KMS-11 (cell line): Measurements from ENCODE around the gene EML5.

Experiments
- H2AFZ ChIP-seq: fragments of 200-600 bp; sonication (generic); 2 replicates; pipeline ENCODE4 v1.6.1; 2016; ENCODE audit warnings: antibody characterized with exemption, mixed run types, low read depth
- H3K27ac ChIP-seq: fragments of 200-600 bp; sonication (generic); 2 replicates; pipeline ENCODE4 v1.6.1; 2016; ENCODE audit warnings: mild to moderate bottlenecking, mixed run types
- H3K27me3 ChIP-seq: fragments of 200-600 bp; sonication (generic); 2 replicates; pipeline ENCODE4 v1.6.1; 2017; ENCODE audit warnings: mild to moderate bottlenecking, low read depth, mixed run types, moderate library complexity; ENCODE audit not compliant: insufficient read depth
- H3K36me3 ChIP-seq: fragments of 200-600 bp; sonication (generic); 2 replicates; pipeline ENCODE4 v1.6.1; 2017; ENCODE audit warnings: mild to moderate bottlenecking, mixed run types; ENCODE audit not compliant: insufficient read depth
- H3K4me1 ChIP-seq: fragments of 200-600 bp; sonication (generic); 2 replicates; pipeline ENCODE4 v1.6.1; 2016; ENCODE audit warnings: mild to moderate bottlenecking, low read depth, mixed run types; ENCODE audit not compliant: poor library complexity, severe bottlenecking
- H3K4me2 ChIP-seq: fragments of 200-600 bp; sonication (generic); 2 replicates; pipeline ENCODE4 v1.7.0; 2016; ENCODE audit warnings: mild to moderate bottlenecking, mixed run types
- H3K4me3 ChIP-seq: fragments of 200-600 bp; sonication (generic); IDR thresholded peaks from 2 replicates; pipeline ENCODE4 v1.6.1; 2017; ENCODE audit warnings: low read depth, low read length, mixed read lengths; ENCODE audit not compliant: insufficient read depth
- H3K79me2 ChIP-seq: fragments of 200-600 bp; sonication (generic); 2 replicates; pipeline ENCODE4 v1.6.1; 2016; ENCODE audit warnings: low read depth, mixed run types; ENCODE audit not compliant: insufficient read depth
- H3K9ac ChIP-seq: fragments of 200-600 bp; sonication (generic); 2 replicates; pipeline ENCODE4 v1.6.1; 2016; ENCODE audit warnings: mild to moderate bottlenecking, mixed run types
- H4K20me1 ChIP-seq: fragments of 200-600 bp; sonication (generic); 2 replicates; pipeline ENCODE4 v1.6.1; 2016; ENCODE audit warnings: mild to moderate bottlenecking, mixed run types; ENCODE audit not compliant: insufficient read depth
- CTCF ChIP-seq: fragments of 200-600 bp; sonication (generic); conservative IDR thresholded peaks from 2 replicates; pipeline ENCODE4 v1.6.1; 2017; ENCODE audit warnings: low read depth, mild to moderate bottlenecking, antibody characterized with exemption, low read length, moderate library complexity, mixed read lengths

EML5 gene

GRCh38 chr14:88668448-88669116 is 124.2 kb downstream of the EML5 start:
- H3K27ac ChIP-seq: no peak overlapping the region
- H3K9ac ChIP-seq: no peak overlapping the region
- no peaks in the 10 kb centered on the region for H3K36me3 ChIP-seq
- no peak overlapping the region for H3K4me2 ChIP-seq
- H3K4me3 ChIP-seq: no peak overlapping the region
- no peaks in the 10 kb centered on the region for H3K27me3 ChIP-seq
- no peaks in the 10 kb centered on the region for H4K20me1 ChIP-seq
- no peak for TF ChIP-seq CTCF
- H3K4me1 ChIP-seq: peaks cover 8% of the 10 kb centered on the region
- no peak overlapping the region for H2AFZ ChIP-seq
- H3K79me2 ChIP-seq: no peaks in the 10 kb centered on the region

DNA sequence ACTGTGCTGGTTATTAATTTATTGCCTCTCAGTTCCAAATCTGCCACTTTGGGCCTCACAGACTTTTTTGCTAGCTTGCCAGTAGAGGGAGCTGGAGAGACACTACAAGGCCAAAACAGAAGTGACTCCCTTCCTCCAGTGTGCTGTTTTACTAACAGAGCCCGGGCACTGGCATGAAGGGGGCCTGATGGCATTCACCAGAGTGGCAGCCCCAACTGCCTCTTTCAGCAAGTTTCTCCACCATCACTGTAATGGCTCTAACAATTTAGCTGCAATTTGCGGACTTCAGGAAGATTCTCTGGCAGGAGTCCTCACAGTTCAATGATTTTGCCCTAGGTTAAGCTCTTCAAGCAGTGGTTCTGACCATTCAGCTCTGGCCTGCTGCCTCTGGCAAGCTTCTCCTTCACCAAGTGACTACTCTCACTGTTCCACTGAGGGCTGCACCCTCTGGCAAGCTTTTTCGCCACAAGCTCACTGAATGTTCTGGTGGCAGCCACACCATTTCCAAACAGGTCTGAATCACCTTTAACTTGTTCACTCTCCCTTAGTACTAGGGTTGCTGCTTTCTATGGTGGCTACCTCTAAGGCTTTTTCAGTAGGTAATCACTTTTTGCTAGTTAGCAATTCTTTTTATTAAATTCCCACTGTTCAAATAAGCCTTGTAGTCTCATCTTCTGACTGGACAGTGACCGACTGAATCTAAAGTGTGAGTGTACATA is 125.0 kb downstream of the EML5 start:
- H3K4me2 ChIP-seq: no peak overlapping the region
- H3K27ac ChIP-seq: no peak overlapping the region
- peak; percentile 72 for TF ChIP-seq CTCF
- H3K36me3 ChIP-seq: no peaks in the 10 kb centered on the region
- H3K79me2 ChIP-seq: no peaks in the 10 kb centered on the region
- H3K9ac ChIP-seq: no peak overlapping the region
- H4K20me1 ChIP-seq: no peaks in the 10 kb centered on the region
- no peak overlapping the region for H3K4me3 ChIP-seq
- peaks cover 8% of the 10 kb centered on the region for H3K4me1 ChIP-seq
- no peak overlapping the region; the same call in 1 of the 2 replicates for H2AFZ ChIP-seq
- no peaks in the 10 kb centered on the region for H3K27me3 ChIP-seq

DNA sequence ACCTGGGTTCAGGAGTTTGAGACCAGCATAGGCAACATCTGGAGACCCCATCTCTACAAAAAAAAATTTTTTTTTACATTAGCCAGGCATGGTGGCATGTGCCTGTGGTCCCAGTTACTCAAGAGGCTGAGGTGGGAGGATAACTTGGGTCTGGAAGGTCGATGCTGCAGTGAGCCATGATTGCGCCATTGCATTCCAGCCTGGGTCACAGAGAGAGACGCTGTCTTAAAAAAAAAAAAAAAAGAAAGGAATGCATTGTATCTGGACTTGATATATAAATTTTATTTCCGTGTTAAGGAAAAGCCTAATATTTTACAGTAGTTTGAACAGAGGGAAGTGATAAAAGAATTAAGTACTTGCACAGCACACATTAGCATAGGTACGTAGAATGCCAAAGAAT is 132.7 kb downstream of the EML5 start:
- no peak overlapping the region for H3K4me3 ChIP-seq

DNA sequence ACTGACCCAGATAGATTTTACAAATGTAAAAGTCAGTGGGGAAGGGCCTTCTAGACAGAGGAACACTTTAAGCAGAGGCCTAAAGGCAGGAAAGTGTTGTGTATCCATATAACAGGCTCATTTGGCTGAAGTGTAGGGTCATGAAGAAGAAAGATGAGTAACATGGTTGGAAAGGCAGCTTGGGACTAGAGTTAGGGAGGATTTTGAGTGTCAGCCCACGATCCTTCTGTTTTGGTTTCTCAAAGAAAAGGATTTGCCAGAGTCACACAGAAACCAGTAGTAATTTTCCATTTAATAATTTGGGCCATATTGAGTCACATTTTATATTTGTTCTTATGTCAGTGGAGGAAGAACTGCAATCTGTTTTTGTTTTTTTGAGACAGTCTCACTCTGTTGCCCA is 153.5 kb downstream of the EML5 start:
- H2AFZ ChIP-seq: no peak overlapping the region
- H3K4me2 ChIP-seq: no peak overlapping the region
- no peaks in the 10 kb centered on the region for H3K27me3 ChIP-seq
- no peaks in the 10 kb centered on the region for H3K79me2 ChIP-seq
- no peak for TF ChIP-seq CTCF
- no peak overlapping the region for H3K4me3 ChIP-seq
- H3K27ac ChIP-seq: no peak overlapping the region
- no peaks in the 10 kb centered on the region for H3K4me1 ChIP-seq
- no peaks in the 10 kb centered on the region for H4K20me1 ChIP-seq
- no peak overlapping the region for H3K9ac ChIP-seq
- H3K36me3 ChIP-seq: no peaks in the 10 kb centered on the region

More for the DNA sequence above, 132.7 kb downstream of the EML5 start:
- Histone ChIP-seq H3K36me3 (no peaks in the 10 kb centered on the region), H4K20me1 (no peaks in the 10 kb centered on the region), H3K27ac (no peak overlapping the region), H3K79me2 (no peaks in the 10 kb centered on the region), H3K4me1 (no peaks in the 10 kb centered on the region), H3K27me3 (no peaks in the 10 kb centered on the region), H3K4me2 (no peak overlapping the region), H2AFZ (no peak overlapping the region), H3K9ac (no peak overlapping the region)
- no peak for TF ChIP-seq CTCF
